Breast epithelium (tissue), 4 donors: Measurements from ENCODE around the gene PLD5. TPM values are rescaled to one million over a fixed set of nuclear protein-coding genes. Genes with fewer than 3 reads are reported as not detected.
A peak's percentile ranks its signal among the peaks of the same experiment; 100 is the strongest.
"Not testable (repeated sequence)": the region's sequence is repeated elsewhere in the genome, so short reads cannot be mapped to it uniquely, and the experiment has no call there.

Experiments used
- DNase-seq, 2 donors: peaks; one replicate each; pipeline ENCODE4 v3.0.0-alpha.2; 2019; ENCODE audit warnings: low spot score in 2 of 2
- H3K27ac ChIP-seq, 2 donors: fragments of 200-600 bp; sonication (generic) in 1 of 2; one replicate each; pipeline ENCODE4 v1.5.1; 2016 to 2019; ENCODE audit warnings: mild to moderate bottlenecking in 1 of 2
- H3K27me3 ChIP-seq, 2 donors: fragments of 200-600 bp; sonication (generic) in 1 of 2; one replicate each; pipeline versions ENCODE4 v1.5.1 to v1.6.0; 2017 to 2019; ENCODE audit warnings: control low read depth in 1 of 2, mild to moderate bottlenecking in 1 of 2
- H3K36me3 ChIP-seq: fragments of 200-600 bp; one replicate; pipeline ENCODE4 v1.5.1; 2019
- H3K4me1 ChIP-seq, 2 donors: fragments of 200-600 bp; sonication (generic); one replicate each; pipeline ENCODE4 v1.5.1; 2016 to 2019; ENCODE audit warnings: control low read depth in 1 of 2
- H3K4me3 ChIP-seq, 3 donors: fragments of 200-600 bp; sonication (generic); 1 replicate in 2 of 3; 2 replicates in 1 of 3; pipeline ENCODE4 v1.5.1; 2016 to 2019; ENCODE audit warnings: mild to moderate bottlenecking in 3 of 3, moderate library complexity in 2 of 3
- H3K9me3 ChIP-seq, 2 donors: fragments of 200-600 bp; sonication (generic) in 1 of 2; one replicate each; pipeline ENCODE4 v1.5.1; 2016 to 2019; ENCODE audit warnings: control low read depth in 1 of 2
- CTCF ChIP-seq, 3 donors: fragments of 450-650 bp; IDR thresholded peaks; one replicate each; pipeline ENCODE4 v1.5.1; 2016 to 2017; ENCODE audit warnings: antibody characterized with exemption in 3 of 3, mild to moderate bottlenecking in 3 of 3, moderate library complexity in 3 of 3
- POLR2A ChIP-seq: fragments of 450-650 bp; IDR thresholded peaks from one replicate; pipeline ENCODE4 v1.6.1; 2016; ENCODE audit warnings: antibody characterized with exemption, mild to moderate bottlenecking, moderate library complexity
- POLR2AphosphoS5 ChIP-seq, 3 donors: sonication (generic); formaldehyde crosslinking; IDR thresholded peaks; one replicate each; pipeline ENCODE4 v1.6.1; 2017; ENCODE audit warnings: antibody characterized with exemption in 3 of 3
- intact Hi-C: fragments of 100-400 bp; cut with DNase I; formaldehyde crosslinking; loops from one replicate; pipeline ENCODE4 v1.15.1; 2023; ENCODE audit warnings: low total_unique reads
- total RNA-seq, 3 donors: library from RNA; depleted of rRNA; stranded (reverse); fragments of >200 nt; gene quantifications; one replicate each; pipeline ENCODE4 v1.1.0, GENCODE V29; 2016

The PLD5 gene
- total RNA-seq, 3 donors from 2014 or later = 0.32 to 0.98 (median 0.44) TPM

- Histone ChIP-seq H3K27ac (no peak overlapping the region), H3K4me1 (no peaks in the 10 kb centered on the region), H3K36me3 (no peaks in the 10 kb centered on the region), H3K27me3 (no peaks in the 10 kb centered on the region), H3K4me3 (no peak overlapping the region), H3K9me3 (no peaks in the 10 kb centered on the region)
- no peak for DNase-seq
- TF ChIP-seq POLR2AphosphoS5 (IDR thresholded peaks at IDR 0.05) = no peak
- intact Hi-C loops = no loop called here
Observed at GRCh38 chr1:242468784-242469183, 55.7 kb downstream of the PLD5 start.

- intact Hi-C loops = no loop called here
- TF ChIP-seq POLR2A (no peak), POLR2AphosphoS5 (IDR thresholded peaks at IDR 0.05) (no peak), CTCF (IDR thresholded peaks at IDR 0.05) (peak in 2 of 3 donors; percentile 40 to 70)
- no peak overlapping the region for H3K27ac ChIP-seq
- H3K4me3 ChIP-seq = no peak overlapping the region
- DNase-seq = no peak
- no peaks in the 10 kb centered on the region for H3K4me1 ChIP-seq
- no peaks in the 10 kb centered on the region for H3K9me3 ChIP-seq
- no peaks in the 10 kb centered on the region for H3K36me3 ChIP-seq
- H3K27me3 ChIP-seq = no peaks in the 10 kb centered on the region
Observed at GRCh38 chr1:242467556-242468145, 56.8 kb downstream of the PLD5 start.

GRCh38 chr1:242462867-242463266 is 61.6 kb downstream of the PLD5 start:
- intact Hi-C loops = no loop called here
- Histone ChIP-seq H3K27me3 (no peaks in the 10 kb centered on the region), H3K36me3 (no peaks in the 10 kb centered on the region), H3K9me3 (no peaks in the 10 kb centered on the region), H3K4me3 (no peak overlapping the region), H3K27ac (no peak overlapping the region), H3K4me1 (no peaks in the 10 kb centered on the region)
- no peak for DNase-seq
- no peak for TF ChIP-seq CTCF (IDR thresholded peaks at IDR 0.05)

GRCh38 chr1:242459740-242460139 is 64.8 kb downstream of the PLD5 start:
- H3K4me1 ChIP-seq, H3K36me3 ChIP-seq, H3K27ac ChIP-seq, H3K27me3 ChIP-seq, intact Hi-C loops, H3K9me3 ChIP-seq, DNase-seq, H3K4me3 ChIP-seq: not testable (repeated sequence)

- no peaks in the 10 kb centered on the region for H3K36me3 ChIP-seq
- no peak for TF ChIP-seq POLR2AphosphoS5 (IDR thresholded peaks at IDR 0.05)
- no peak for TF ChIP-seq POLR2A
- TF ChIP-seq CTCF (IDR thresholded peaks at IDR 0.05) = no peak
- H3K4me1 ChIP-seq = no peaks in the 10 kb centered on the region
- intact Hi-C loops = no loop called here
- H3K27ac ChIP-seq = no peak overlapping the region
- DNase-seq = no peak
- H3K27me3 ChIP-seq = no peaks in the 10 kb centered on the region
- no peaks in the 10 kb centered on the region for H3K9me3 ChIP-seq
- no peak overlapping the region for H3K4me3 ChIP-seq
Observed at GRCh38 chr1:242456726-242457269, 67.7 kb downstream of the PLD5 start.

GRCh38 chr1:242455052-242455361 is 69.5 kb downstream of the PLD5 start:
- TF ChIP-seq POLR2AphosphoS5 (IDR thresholded peaks at IDR 0.05) (no peak), CTCF (IDR thresholded peaks at IDR 0.05) (no peak), POLR2A (no peak)
- no peaks in the 10 kb centered on the region for H3K36me3 ChIP-seq
- intact Hi-C loops = no loop called here
- no peaks in the 10 kb centered on the region for H3K27me3 ChIP-seq
- no peak overlapping the region for H3K4me3 ChIP-seq
- DNase-seq = no peak
- H3K4me1 ChIP-seq = no peaks in the 10 kb centered on the region
- no peaks in the 10 kb centered on the region for H3K9me3 ChIP-seq
- H3K27ac ChIP-seq = no peak overlapping the region
